Measurements from ENCODE around the gene GPR31.

The GPR31 gene

DNA sequence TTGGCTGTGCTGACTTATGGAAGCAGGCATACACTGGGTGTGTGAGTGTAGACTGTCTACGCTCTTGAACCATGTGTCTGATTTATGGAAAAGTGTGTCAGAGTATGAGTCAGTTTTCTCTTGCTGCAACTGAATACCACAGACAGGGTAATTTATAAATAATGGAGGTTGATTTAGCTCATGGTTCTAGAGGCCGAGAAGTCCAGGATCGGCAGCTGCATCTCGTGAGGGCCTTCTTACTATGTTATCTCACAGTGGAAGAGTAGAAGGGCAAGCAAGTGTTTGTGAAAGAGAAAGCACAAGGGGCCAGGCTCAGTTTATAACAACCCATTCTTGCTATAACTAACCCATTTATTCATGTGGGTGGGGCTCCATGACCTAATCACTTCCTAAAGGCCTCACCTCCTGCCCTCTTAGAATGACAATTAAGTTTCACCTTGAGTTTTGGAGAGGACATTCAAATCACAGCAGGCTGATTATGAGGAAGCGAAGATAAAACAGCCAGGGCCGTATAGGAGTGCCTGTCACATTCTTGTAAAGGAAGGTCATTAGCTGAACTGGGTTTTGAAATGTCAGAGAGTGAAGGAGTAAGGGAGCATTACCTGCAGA is 6.7 kb downstream of the GPR31 start:
- TF ChIP-seq CTCF (IDR thresholded peaks at IDR 0.05): no peak

- TF ChIP-seq CTCF (IDR thresholded peaks at IDR 0.05): no peak
Measured at GRCh38 chr6:167148997-167149396, 8.8 kb downstream of the GPR31 start.

DNA sequence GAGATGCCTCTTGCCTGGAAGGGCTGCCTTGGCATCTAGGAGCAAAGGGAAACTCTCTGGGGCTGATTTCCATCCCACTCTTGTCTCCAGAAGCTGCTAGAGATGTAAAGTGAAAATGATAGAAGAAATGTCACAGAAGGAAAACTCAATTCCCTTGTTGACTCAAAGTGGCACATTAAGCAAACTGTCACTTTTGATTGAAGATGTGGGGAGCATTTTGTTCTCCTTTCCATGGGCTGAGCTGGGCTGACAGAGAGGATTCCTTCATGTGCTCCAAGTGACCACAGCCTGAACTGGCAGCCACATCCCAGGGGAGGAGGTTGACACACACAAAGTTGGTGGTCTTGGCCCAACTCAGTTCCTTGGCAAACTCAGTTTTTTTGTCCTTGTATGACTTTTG is 9.8 kb downstream of the GPR31 start:
- no peak for TF ChIP-seq CTCF (IDR thresholded peaks at IDR 0.05)

GRCh38 chr6:167146977-167147376 is 10.8 kb downstream of the GPR31 start:
- no peak for TF ChIP-seq CTCF (IDR thresholded peaks at IDR 0.05)

DNA sequence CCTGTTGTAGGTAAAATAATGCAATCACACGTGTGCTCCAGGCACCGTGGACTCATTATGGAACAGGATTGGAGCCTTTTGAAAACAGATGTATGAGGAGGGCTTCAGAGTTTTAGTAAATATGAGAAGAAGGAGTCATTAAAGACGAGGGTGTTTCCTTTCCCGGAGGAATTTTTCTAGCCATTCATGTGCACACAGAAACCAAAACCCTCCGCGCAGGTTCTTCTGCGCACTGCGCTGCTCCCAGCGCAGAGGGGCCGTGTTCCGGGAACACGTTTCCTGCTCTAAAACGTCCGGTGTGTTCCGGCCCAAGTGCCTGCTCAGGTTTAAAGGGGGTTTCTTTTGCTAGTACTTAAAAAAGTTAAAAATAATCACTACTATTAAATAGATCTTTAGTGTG is 11.6 kb downstream of the GPR31 start:
- no peak for TF ChIP-seq CTCF (IDR thresholded peaks at IDR 0.05)

- TF ChIP-seq CTCF (IDR thresholded peaks at IDR 0.05): no peak
Measured at GRCh38 chr6:167145461-167145860, 12.3 kb downstream of the GPR31 start.

DNA sequence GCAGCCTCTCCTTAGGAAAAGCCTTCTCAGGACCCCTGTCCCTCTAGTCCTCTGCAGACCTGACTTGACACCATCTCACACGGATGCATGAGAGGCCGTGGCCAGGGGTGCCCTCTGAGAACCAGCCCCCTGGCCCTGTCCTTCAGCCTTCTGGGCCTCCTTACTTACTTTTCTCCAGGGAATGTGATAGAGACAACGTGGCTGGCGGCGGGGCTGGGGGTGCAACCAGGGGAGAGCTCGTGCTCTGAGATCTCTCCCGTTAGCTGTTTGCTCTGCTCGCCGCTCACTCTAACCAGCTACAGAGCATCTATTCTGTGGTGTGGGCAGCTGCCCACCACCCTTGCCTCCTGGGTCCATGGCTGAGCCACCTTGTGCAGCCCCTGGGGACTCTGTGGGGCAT is 14.7 kb downstream of the GPR31 start:
- no peak for TF ChIP-seq CTCF (IDR thresholded peaks at IDR 0.05)

- TF ChIP-seq CTCF (IDR thresholded peaks at IDR 0.05): 0 out of 2 replicates have a peak, but pooled peaks have one; percentile 6
Measured at GRCh38 chr6:167142433-167142761, 15.4 kb downstream of the GPR31 start.
